ENCODE results near the gene RERE.
"Not testable (repeated sequence)": the region's sequence is repeated elsewhere in the genome, so short reads cannot be mapped to it uniquely, and the experiment has no call there.

RERE gene

DNA sequence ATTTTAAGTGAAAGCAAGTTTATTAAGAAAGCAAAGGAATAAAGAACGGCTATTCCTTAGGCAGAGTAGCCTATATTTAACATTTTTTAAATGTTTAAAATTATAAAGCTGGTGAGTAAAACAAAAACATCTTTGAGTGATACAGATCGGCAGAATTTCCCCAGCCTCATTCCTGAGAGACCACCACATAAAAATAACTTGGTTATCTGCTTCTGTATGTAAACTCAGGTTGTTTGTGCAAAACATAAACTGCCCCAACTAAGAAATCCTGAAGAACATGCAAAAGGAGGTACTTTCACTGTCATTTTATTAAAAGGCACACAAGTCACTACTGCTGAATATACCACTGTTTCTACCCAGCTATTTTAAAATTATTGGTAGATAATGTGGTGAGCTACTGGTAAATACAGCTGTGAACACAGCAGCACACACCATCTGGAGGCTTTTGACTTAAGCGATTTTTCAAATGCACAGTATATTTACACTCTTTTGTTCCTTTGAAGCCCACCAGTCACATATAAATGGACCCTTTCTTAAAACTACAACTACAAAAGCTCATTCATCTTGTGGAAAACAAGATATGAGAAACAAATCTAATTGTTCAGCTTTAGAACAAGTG lies 119.3 kb downstream of the RERE start:
- H3K18ac ChIP-seq (ENCODE audit: low read length), result no peak overlapping the region
- peaks cover 0 to 4% of the 10 kb centered on the region in 2 donors for H3K36me3 ChIP-seq (replicated peaks in 1 of 2; ENCODE audit: control insufficient read depth in 2 of 2, insufficient read depth in 2 of 2, low read length in 2 of 2)
- no CpG with 5 or more reads among the region's 3 CpGs for WGBS, 2 donors (ENCODE audit: extremely low coverage in 2 of 2, insufficient read length in 2 of 2, insufficient replicate concordance in 1 of 2)
- no peak for DNase-seq (ENCODE audit: low spot score)
- H3K9ac ChIP-seq (ENCODE audit: low read depth, low read length, poor library complexity), result no peak overlapping the region
- no peak overlapping the region for H2AFZ ChIP-seq (ENCODE audit: low read length)
- H4K8ac ChIP-seq (ENCODE audit: low read depth, low read length), result no peak overlapping the region
- H3K4me2 ChIP-seq (ENCODE audit: insufficient read depth, low read length, poor library complexity, severe bottlenecking), result no peak overlapping the region
- no peak overlapping the region for H2BK12ac ChIP-seq (ENCODE audit: low read length)
- peaks cover 0 to 3% of the 10 kb centered on the region in 2 donors for H3K9me3 ChIP-seq (replicated peaks in 1 of 2; ENCODE audit: control insufficient read depth in 2 of 2, insufficient read depth in 1 of 2, low read depth in 1 of 2, low read length in 2 of 2)
- H2BK5ac ChIP-seq (ENCODE audit: low read length), result no peak overlapping the region
- no peak overlapping the region for H2BK15ac ChIP-seq (ENCODE audit: low read length)
- H3K4me1 ChIP-seq (ENCODE audit: control insufficient read depth in 2 of 2, insufficient read depth in 1 of 2, low read depth in 1 of 2, low read length in 2 of 2), result peaks cover 5 to 6% of the 10 kb centered on the region in 2 donors
- no peak overlapping the region for H3K23ac ChIP-seq (ENCODE audit: low read depth, low read length, poor library complexity)
- H2BK120ac ChIP-seq (ENCODE audit: low read depth, low read length), result no peak overlapping the region
- no peak overlapping the region for H3K4ac ChIP-seq (ENCODE audit: low read length)
- H3K27me3 ChIP-seq (ENCODE audit: control insufficient read depth in 3 of 3, insufficient read depth in 3 of 3, low read depth in 1 of 3, low read length in 3 of 3), result no peaks in the 10 kb centered on the region
- H4K91ac ChIP-seq (ENCODE audit: low read depth, low read length, poor library complexity), result no peak overlapping the region
- no peak overlapping the region for H3K4me3 ChIP-seq (ENCODE audit: low read length in 2 of 2)
- no peaks in the 10 kb centered on the region for H3K79me1 ChIP-seq (ENCODE audit: low read depth, low read length)
- H3K27ac ChIP-seq (replicated peaks; ENCODE audit: low read length), result no peak overlapping the region
- H2AK5ac ChIP-seq (ENCODE audit: low read depth, low read length), result no peak overlapping the region
- H3K14ac ChIP-seq (ENCODE audit: low read length), result no peak overlapping the region

DNA sequence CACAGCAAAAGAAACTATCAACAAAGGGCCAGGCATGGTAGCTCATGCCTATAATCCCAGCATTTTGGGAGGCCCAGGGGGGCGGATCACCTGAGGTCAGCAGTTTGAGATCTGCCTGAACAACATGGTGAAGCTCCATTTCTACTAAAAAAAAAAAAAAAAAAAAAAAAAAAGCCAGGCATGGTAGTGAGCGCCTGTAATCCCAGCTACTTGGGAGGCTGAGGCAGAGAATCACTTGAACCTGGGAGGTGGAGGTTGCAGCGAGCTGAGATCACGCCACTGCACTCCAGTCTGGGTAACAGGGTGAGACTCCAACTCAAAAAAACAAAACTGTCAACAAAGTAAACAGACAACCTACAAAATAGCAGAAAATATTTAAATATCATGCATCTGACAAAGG lies 122.0 kb downstream of the RERE start:
- H3K4me3 ChIP-seq (ENCODE audit: low read length in 2 of 2); H3K18ac ChIP-seq (ENCODE audit: low read length); H2AK5ac ChIP-seq (ENCODE audit: low read depth, low read length); H2BK12ac ChIP-seq (ENCODE audit: low read length); H3K4me1 ChIP-seq (ENCODE audit: control insufficient read depth in 2 of 2, insufficient read depth in 1 of 2, low read depth in 1 of 2, low read length in 2 of 2); H3K79me1 ChIP-seq (ENCODE audit: low read depth, low read length); H3K4ac ChIP-seq (ENCODE audit: low read length); H3K4me2 ChIP-seq (ENCODE audit: insufficient read depth, low read length, poor library complexity, severe bottlenecking); H3K14ac ChIP-seq (ENCODE audit: low read length); H3K27me3 ChIP-seq (ENCODE audit: control insufficient read depth in 3 of 3, insufficient read depth in 3 of 3, low read depth in 1 of 3, low read length in 3 of 3); H4K91ac ChIP-seq (ENCODE audit: low read depth, low read length, poor library complexity); H3K27ac ChIP-seq (replicated peaks; ENCODE audit: low read length); H2BK5ac ChIP-seq (ENCODE audit: low read length); H2AFZ ChIP-seq (ENCODE audit: low read length); DNase-seq (ENCODE audit: low spot score); H2BK120ac ChIP-seq (ENCODE audit: low read depth, low read length); H3K9ac ChIP-seq (ENCODE audit: low read depth, low read length, poor library complexity); H4K8ac ChIP-seq (ENCODE audit: low read depth, low read length); H3K23ac ChIP-seq (ENCODE audit: low read depth, low read length, poor library complexity); H2BK15ac ChIP-seq (ENCODE audit: low read length): not testable (repeated sequence)
- peaks cover 0 to 11% of the 10 kb centered on the region in 2 donors for H3K36me3 ChIP-seq (replicated peaks in 1 of 2; ENCODE audit: control insufficient read depth in 2 of 2, insufficient read depth in 2 of 2, low read length in 2 of 2)
- no CpG with 5 or more reads among the region's 4 CpGs for WGBS, 2 donors (ENCODE audit: extremely low coverage in 2 of 2, insufficient read length in 2 of 2, insufficient replicate concordance in 1 of 2)
- peaks cover 0 to 21% of the 10 kb centered on the region in 2 donors for H3K9me3 ChIP-seq (replicated peaks in 1 of 2; ENCODE audit: control insufficient read depth in 2 of 2, insufficient read depth in 1 of 2, low read depth in 1 of 2, low read length in 2 of 2)

DNA sequence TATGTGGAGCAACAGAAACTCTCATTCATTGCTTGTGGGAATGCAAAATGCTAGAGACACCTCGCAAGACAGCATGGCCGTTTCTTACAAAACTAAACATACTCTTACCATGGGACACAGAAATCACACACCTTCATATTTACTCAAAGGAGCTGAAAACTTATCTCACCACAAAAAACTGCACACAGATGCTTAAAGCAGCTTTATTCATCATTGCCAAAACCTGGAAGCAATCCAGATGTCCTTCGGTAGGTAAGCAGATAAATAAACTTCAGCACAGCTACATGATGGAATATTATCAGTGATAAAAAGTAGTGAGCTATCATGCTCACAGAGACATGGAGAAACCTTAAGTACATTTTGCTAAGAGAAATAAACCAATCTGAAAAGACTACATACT lies 124.3 kb downstream of the RERE start:
- Histone ChIP-seq H3K4me1 (ENCODE audit: control insufficient read depth in 2 of 2, insufficient read depth in 1 of 2, low read depth in 1 of 2, low read length in 2 of 2) (peaks cover 0 to 1% of the 10 kb centered on the region in 2 donors), H3K27ac (replicated peaks; ENCODE audit: low read length) (no peak overlapping the region), H3K14ac (ENCODE audit: low read length) (no peak overlapping the region), H2BK15ac (ENCODE audit: low read length) (no peak overlapping the region), H4K8ac (ENCODE audit: low read depth, low read length) (no peak overlapping the region), H3K9ac (ENCODE audit: low read depth, low read length, poor library complexity) (no peak overlapping the region), H3K18ac (ENCODE audit: low read length) (no peak overlapping the region), H3K36me3 (replicated peaks in 1 of 2; ENCODE audit: control insufficient read depth in 2 of 2, insufficient read depth in 2 of 2, low read length in 2 of 2) (peaks cover 0 to 20% of the 10 kb centered on the region in 2 donors), H3K23ac (ENCODE audit: low read depth, low read length, poor library complexity) (no peak overlapping the region), H2BK12ac (ENCODE audit: low read length) (no peak overlapping the region), H3K79me1 (ENCODE audit: low read depth, low read length) (peaks cover 2% of the 10 kb centered on the region), H4K91ac (ENCODE audit: low read depth, low read length, poor library complexity) (no peak overlapping the region), H3K27me3 (ENCODE audit: control insufficient read depth in 3 of 3, insufficient read depth in 3 of 3, low read depth in 1 of 3, low read length in 3 of 3) (no peaks in the 10 kb centered on the region), H2AK5ac (ENCODE audit: low read depth, low read length) (no peak overlapping the region), H3K4me3 (ENCODE audit: low read length in 2 of 2) (no peak overlapping the region), H2BK120ac (ENCODE audit: low read depth, low read length) (no peak overlapping the region), H2BK5ac (ENCODE audit: low read length) (no peak overlapping the region), H3K9me3 (replicated peaks in 1 of 2; ENCODE audit: control insufficient read depth in 2 of 2, insufficient read depth in 1 of 2, low read depth in 1 of 2, low read length in 2 of 2) (peaks cover 0 to 31% of the 10 kb centered on the region in 2 donors), H3K4me2 (ENCODE audit: insufficient read depth, low read length, poor library complexity, severe bottlenecking) (no peak overlapping the region), H3K4ac (ENCODE audit: low read length) (no peak overlapping the region), H2AFZ (ENCODE audit: low read length) (no peak overlapping the region)
- DNase-seq (ENCODE audit: low spot score), result no peak
- no CpG with 5 or more reads among the region's 3 CpGs for WGBS, 2 donors (ENCODE audit: extremely low coverage in 2 of 2, insufficient read length in 2 of 2, insufficient replicate concordance in 1 of 2)

DNA sequence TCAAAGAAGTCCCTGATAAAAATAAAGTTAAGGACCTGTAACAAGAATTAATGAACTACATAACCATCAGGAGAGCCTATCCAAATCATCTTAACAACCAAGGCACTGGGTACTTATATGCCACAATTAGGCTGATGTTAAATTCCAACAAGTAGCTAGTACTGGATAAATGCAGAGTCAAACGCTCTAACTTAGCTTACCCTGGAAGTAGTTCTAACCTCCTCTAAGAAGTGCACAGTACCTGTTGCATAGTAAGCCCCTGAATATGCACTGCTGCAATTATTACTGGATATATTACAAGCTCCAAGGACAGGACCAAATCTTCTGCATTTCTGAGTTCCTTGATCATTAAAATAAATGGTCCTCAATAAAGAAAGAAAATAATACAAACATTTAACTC lies 125.8 kb downstream of the RERE start:
- no peak overlapping the region for H3K4ac ChIP-seq (ENCODE audit: low read length)
- H4K8ac ChIP-seq (ENCODE audit: low read depth, low read length), result no peak overlapping the region
- H3K27ac ChIP-seq (replicated peaks; ENCODE audit: low read length), result no peak overlapping the region
- WGBS, 2 donors (ENCODE audit: extremely low coverage in 2 of 2, insufficient read length in 2 of 2, insufficient replicate concordance in 1 of 2), result no CpG with 5 or more reads among the region's 1 CpG
- H2BK5ac ChIP-seq (ENCODE audit: low read length), result no peak overlapping the region
- peaks cover 2% of the 10 kb centered on the region for H3K79me1 ChIP-seq (ENCODE audit: low read depth, low read length)
- no peak overlapping the region for H2BK12ac ChIP-seq (ENCODE audit: low read length)
- no peak overlapping the region for H3K9ac ChIP-seq (ENCODE audit: low read depth, low read length, poor library complexity)
- no peak overlapping the region for H3K18ac ChIP-seq (ENCODE audit: low read length)
- H2AFZ ChIP-seq (ENCODE audit: low read length), result no peak overlapping the region
- peaks cover 0 to 21% of the 10 kb centered on the region in 2 donors for H3K36me3 ChIP-seq (replicated peaks in 1 of 2; ENCODE audit: control insufficient read depth in 2 of 2, insufficient read depth in 2 of 2, low read length in 2 of 2)
- DNase-seq (ENCODE audit: low spot score), result no peak
- no peak overlapping the region for H3K23ac ChIP-seq (ENCODE audit: low read depth, low read length, poor library complexity)
- no peaks in the 10 kb centered on the region for H3K27me3 ChIP-seq (ENCODE audit: control insufficient read depth in 3 of 3, insufficient read depth in 3 of 3, low read depth in 1 of 3, low read length in 3 of 3)
- H3K4me3 ChIP-seq (ENCODE audit: low read length in 2 of 2), result no peak overlapping the region
- H3K14ac ChIP-seq (ENCODE audit: low read length), result no peak overlapping the region
- peaks cover 0 to 1% of the 10 kb centered on the region in 2 donors for H3K4me1 ChIP-seq (ENCODE audit: control insufficient read depth in 2 of 2, insufficient read depth in 1 of 2, low read depth in 1 of 2, low read length in 2 of 2)
- H3K9me3 ChIP-seq (replicated peaks in 1 of 2; ENCODE audit: control insufficient read depth in 2 of 2, insufficient read depth in 1 of 2, low read depth in 1 of 2, low read length in 2 of 2), result peaks cover 0 to 31% of the 10 kb centered on the region in 2 donors
- no peak overlapping the region for H2AK5ac ChIP-seq (ENCODE audit: low read depth, low read length)
- H3K4me2 ChIP-seq (ENCODE audit: insufficient read depth, low read length, poor library complexity, severe bottlenecking), result no peak overlapping the region
- H2BK120ac ChIP-seq (ENCODE audit: low read depth, low read length), result no peak overlapping the region
- no peak overlapping the region for H2BK15ac ChIP-seq (ENCODE audit: low read length)
- H4K91ac ChIP-seq (ENCODE audit: low read depth, low read length, poor library complexity), result no peak overlapping the region

Measured in neuronal stem cell (in vitro differentiated cells).